ENCODE data around the gene PKIB.

Gene PKIB

GRCh38 chr6:122604676-122605075, 5.5 kb upstream of the PKIB start:
- H3K4me3 ChIP-seq (replicated peaks; ENCODE audit: low read depth, low read length), result no peak overlapping the region
- TF ChIP-seq CTCF (IDR thresholded peaks at IDR 0.05; ENCODE audit: low read length, missing control alignments), result no peak
- no peak for DNase-seq (ENCODE audit: low read depth)

GRCh38 chr6:122610690-122611455, 668 bp downstream of the PKIB start:
- TF ChIP-seq CTCF (IDR thresholded peaks at IDR 0.05; ENCODE audit: low read length, missing control alignments), result no peak
- peak overlapping the region; percentile 57 for H3K4me3 ChIP-seq (replicated peaks; ENCODE audit: low read depth, low read length)
- peak; percentile 7 for DNase-seq (ENCODE audit: low read depth)

GRCh38 chr6:122612838-122613237, 2.6 kb downstream of the PKIB start:
- H3K4me3 ChIP-seq (replicated peaks; ENCODE audit: low read depth, low read length), result no peak overlapping the region
- no peak for DNase-seq (ENCODE audit: low read depth)
- no peak for TF ChIP-seq CTCF (IDR thresholded peaks at IDR 0.05; ENCODE audit: low read length, missing control alignments)

- H3K4me3 ChIP-seq (replicated peaks; ENCODE audit: low read depth, low read length), result no peak overlapping the region
- no peak for DNase-seq (ENCODE audit: low read depth)
- TF ChIP-seq CTCF (IDR thresholded peaks at IDR 0.05; ENCODE audit: low read length, missing control alignments), result no peak
Observed at GRCh38 chr6:122614303-122614702, 4.1 kb downstream of the PKIB start.

- TF ChIP-seq CTCF (IDR thresholded peaks at IDR 0.05; ENCODE audit: low read length, missing control alignments), result no peak
- DNase-seq (ENCODE audit: low read depth), result no peak
- no peak overlapping the region for H3K4me3 ChIP-seq (replicated peaks; ENCODE audit: low read depth, low read length)
Observed at GRCh38 chr6:122615409-122615808, 5.2 kb downstream of the PKIB start.

- no peak overlapping the region for H3K4me3 ChIP-seq (replicated peaks; ENCODE audit: low read depth, low read length)
- no peak for DNase-seq (ENCODE audit: low read depth)
- TF ChIP-seq CTCF (IDR thresholded peaks at IDR 0.05; ENCODE audit: low read length, missing control alignments), result no peak
Observed at GRCh38 chr6:122616877-122617276, 6.7 kb downstream of the PKIB start.

GRCh38 chr6:122619309-122619708, 9.1 kb downstream of the PKIB start:
- DNase-seq (ENCODE audit: low read depth), result no peak
- TF ChIP-seq CTCF (IDR thresholded peaks at IDR 0.05; ENCODE audit: low read length, missing control alignments), result no peak
- H3K4me3 ChIP-seq (replicated peaks; ENCODE audit: low read depth, low read length), result no peak overlapping the region
